HG03159 (cell line): Measurements from ENCODE around the gene MSH3.

ENCODE experiments used
- ATAC-seq: cut with Tn5 transposase; IDR thresholded peaks from one replicate; pipeline ENCODE4 v1.9.1; 2021; ENCODE audit warnings: mild to moderate bottlenecking, moderate library complexity; ENCODE audit not compliant: unreplicated experiment

The MSH3 gene

DNA sequence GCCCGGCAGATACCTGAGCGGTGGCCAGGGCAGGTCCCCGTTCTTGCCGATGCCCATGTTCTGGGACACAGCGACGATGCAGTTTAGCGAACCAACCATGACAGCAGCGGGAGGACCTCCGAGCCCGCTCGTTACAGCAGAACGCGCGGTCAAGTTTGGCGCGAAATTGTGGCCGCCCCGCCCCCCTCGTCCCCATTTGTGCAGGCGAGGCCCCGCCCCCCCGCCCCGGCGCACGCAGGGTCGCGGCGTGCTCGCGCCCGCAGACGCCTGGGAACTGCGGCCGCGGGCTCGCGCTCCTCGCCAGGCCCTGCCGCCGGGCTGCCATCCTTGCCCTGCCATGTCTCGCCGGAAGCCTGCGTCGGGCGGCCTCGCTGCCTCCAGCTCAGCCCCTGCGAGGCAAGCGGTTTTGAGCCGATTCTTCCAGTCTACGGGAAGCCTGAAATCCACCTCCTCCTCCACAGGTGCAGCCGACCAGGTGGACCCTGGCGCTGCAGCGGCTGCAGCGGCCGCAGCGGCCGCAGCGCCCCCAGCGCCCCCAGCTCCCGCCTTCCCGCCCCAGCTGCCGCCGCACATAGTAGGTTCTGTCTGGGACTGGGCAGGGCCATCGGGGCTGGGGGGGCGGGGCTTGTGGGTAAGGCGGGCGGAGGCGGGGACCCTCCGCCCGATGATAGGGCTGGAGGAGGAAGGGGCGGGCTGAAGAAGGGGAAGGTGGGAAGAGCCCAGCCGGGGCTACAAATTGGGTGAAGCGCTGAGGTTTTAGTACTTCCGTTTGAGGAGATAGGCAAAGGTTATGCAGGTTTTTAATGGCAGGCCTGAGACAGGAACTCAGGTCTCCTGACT is at the start of gene MSH3, which contains the start of gene DHFR:
Gene MSH3 (plus strand): TSS at position 262 of the 840 bp plus-strand sequence. CDS start 76 bp downstream, at position 338.
Gene DHFR (minus strand): TSS at position 593 of the 840 bp plus-strand sequence. CDS start 494 bp downstream, at position 99.
- peak; percentile 32 for ATAC-seq

GRCh38 chr5:80607343-80607742 is 47.1 kb upstream of the MSH3 start:
- no peak for ATAC-seq

DNA sequence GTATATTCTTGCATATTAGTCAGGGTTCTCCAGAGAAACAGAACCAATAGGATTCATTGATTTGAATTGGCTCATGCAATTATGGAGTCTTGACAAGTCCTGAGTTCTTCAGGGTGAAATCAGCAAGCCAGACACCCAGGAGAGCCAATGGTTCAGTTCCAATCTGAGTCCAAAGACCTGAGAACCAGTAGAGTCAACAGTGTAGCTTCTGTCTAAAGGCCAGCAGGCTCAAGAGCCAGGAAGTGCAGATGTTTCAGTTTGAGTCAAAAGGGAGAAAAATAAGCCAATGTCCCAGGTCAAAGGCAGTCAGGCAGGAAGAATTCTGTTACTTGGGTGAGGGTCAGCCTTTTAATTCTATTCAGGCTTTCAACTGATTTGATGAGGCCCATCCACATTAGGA is 46.6 kb upstream of the MSH3 start:
- no peak for ATAC-seq

DNA sequence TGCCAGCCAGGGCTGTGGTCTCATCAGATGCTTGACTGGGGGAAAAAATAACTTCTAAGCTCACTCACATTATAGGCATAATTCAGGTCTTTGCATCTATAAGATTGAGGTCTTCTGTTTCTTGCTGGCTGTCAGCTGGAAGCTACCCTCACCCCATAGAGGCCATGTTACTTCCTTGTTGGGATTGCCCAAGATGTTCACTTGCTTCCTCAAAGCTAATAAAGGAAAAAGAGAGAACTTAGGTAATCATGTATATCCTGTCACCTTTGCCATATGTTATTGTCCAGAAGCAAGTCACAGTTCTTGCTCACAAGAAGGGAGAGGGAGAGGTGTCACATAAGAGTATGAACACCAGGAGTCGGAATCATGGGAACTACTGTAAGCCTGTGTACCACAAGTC is 45.7 kb upstream of the MSH3 start:
- ATAC-seq = no peak

- ATAC-seq = no peak
Measured at GRCh38 chr5:80609692-80610091, 44.8 kb upstream of the MSH3 start.

GRCh38 chr5:80615266-80615914 is 39.1 kb upstream of the MSH3 start:
- ATAC-seq = no peak

DNA sequence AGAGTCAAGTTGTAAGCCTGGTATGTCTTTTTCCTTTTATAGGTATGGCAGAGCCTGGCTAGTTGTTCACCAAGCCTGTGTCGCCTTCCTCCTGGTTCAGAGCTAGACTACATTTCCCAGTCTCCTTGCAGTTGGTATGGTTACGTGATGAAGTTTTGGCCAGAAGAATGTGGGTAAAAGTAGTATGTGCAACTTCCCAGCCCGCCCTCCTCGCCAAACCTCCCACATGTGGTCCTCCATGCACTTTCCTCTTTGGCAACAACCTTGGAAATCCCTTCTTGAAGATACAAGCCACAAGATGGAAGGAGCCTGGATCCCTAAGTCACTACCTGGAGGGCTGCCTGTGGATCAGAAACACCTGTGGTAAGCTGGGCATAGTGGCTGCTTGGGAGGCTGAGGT is 36.0 kb upstream of the MSH3 start:
- ATAC-seq = no peak

- no peak for ATAC-seq
Measured at GRCh38 chr5:80619086-80619485, 35.4 kb upstream of the MSH3 start.

GRCh38 chr5:80620211-80620610 is 34.2 kb upstream of the MSH3 start:
- ATAC-seq = no peak

- ATAC-seq = no peak
Measured at GRCh38 chr5:80622756-80623155, 31.7 kb upstream of the MSH3 start.

GRCh38 chr5:80623999-80624398 is 30.5 kb upstream of the MSH3 start:
- ATAC-seq = no peak

- no peak for ATAC-seq
Measured at GRCh38 chr5:80625230-80625629, 29.2 kb upstream of the MSH3 start.

DNA sequence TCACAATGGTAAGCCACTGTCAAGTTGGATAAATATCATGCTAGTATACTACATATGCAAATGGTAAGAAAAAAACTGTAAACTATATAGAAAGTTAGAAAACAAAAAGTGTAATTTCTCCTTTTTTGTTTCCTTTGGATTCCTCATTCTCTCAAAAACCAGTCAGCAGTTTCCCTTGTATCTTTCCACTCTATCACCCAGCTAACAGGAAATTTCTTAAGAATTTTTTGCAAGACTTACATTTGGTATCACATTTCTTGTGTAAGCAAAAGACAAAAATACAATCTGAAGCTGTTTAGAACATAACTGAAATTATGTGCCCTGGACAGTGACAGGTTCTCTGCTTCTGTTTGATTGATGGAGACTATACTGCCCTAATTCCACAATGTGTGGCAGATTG is 25.2 kb upstream of the MSH3 start:
- no peak for ATAC-seq

GRCh38 chr5:80631278-80632259 is 22.9 kb upstream of the MSH3 start:
- no peak for ATAC-seq

DNA sequence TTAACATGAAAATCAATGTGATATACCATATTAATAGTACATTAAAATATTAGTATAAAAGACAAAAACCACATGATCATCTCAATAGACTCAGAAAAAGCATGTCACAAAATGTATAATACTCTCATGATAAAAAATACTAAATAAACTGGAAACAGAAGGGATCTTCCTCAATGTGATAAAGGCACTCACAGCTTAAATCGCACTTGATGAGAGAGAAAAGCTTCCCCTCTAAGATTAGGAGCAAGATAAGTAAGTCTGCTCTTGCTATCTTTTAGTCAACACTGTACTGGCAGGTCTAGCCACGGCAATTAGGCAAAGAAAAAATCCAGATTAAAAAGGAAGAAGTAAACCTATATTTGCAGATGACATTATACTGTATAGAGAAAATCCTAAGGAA is 21.8 kb upstream of the MSH3 start:
- ATAC-seq = no peak

GRCh38 chr5:80634193-80634592 is 20.3 kb upstream of the MSH3 start:
- ATAC-seq = no peak

DNA sequence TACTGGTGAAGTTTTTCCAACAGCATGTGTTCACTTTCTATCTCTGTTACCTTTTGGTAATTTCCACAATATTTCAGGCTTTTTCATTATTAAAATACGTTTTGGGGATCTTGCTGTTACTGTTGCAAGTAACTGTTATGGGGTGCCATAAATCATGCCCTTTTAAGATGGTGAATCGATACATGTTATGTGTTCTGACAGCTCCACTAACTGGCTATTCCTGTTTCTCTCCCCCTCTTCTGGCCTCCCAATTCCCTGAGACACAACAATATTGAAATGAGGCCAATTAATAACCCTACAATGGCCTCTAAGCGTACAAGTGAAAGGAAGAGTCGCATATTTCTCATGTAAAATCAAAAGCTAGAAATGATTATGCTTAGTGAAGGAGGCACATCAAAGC is 13.1 kb upstream of the MSH3 start:
- ATAC-seq = no peak

GRCh38 chr5:80644900-80645299 is 9.6 kb upstream of the MSH3 start:
- no peak for ATAC-seq

DNA sequence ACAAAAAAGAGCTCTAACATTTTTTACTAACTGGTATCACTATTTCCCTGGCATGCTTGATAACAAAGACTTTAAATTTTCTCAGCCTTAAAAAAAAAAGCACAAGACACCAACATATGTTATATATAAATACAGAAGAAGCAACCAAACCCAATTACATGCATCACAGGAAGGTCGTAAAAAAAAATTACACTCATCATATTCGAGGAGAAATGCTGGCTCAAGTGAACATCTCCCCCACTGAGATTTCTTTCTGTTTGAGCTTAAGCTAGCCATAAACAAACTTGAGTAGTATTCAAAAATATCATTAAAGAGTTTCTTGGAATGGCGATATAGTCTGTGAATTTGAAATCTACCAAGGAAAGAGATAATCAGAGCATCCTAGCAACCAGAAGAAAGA is 7.5 kb upstream of the MSH3 start:
- ATAC-seq = no peak

- ATAC-seq = no peak
Measured at GRCh38 chr5:80653502-80653901, 950 bp upstream of the MSH3 start.

- no peak for ATAC-seq
Measured at GRCh38 chr5:80654054-80654390, 430 bp upstream of the MSH3 start.
